Fibroblast of lung (primary cell): Measurements from ENCODE around the gene CFAP410. TPM values are rescaled to one million over a fixed set of nuclear protein-coding genes. Genes with fewer than 3 reads are reported as not detected.
"Not testable (repeated sequence)": the region's sequence is repeated elsewhere in the genome, so short reads cannot be mapped to it uniquely, and the experiment has no call there.

Experiments used
- DNase-seq, 2 donors: peaks; one replicate each; pipeline versions ENCODE4 v3.0.0 to v3.0.0-alpha.2; 2010; ENCODE audit warnings: low read depth in 2 of 2
- H2AFZ ChIP-seq: 2 replicates; pipeline ENCODE4 v1.5.1; 2012; ENCODE audit warnings: low read length, control low read depth, inconsistent platforms
- H3K27ac ChIP-seq: 2 replicates; pipeline ENCODE4 v1.5.1; 2011; ENCODE audit warnings: low read length, control low read depth; ENCODE audit not compliant: insufficient read depth
- H3K27me3 ChIP-seq: 2 replicates; pipeline ENCODE4 v1.5.1; 2011; ENCODE audit warnings: mild to moderate bottlenecking, low read length; ENCODE audit not compliant: control insufficient read depth, insufficient read depth
- H3K36me3 ChIP-seq: 2 replicates; pipeline ENCODE4 v1.5.1; 2011; ENCODE audit warnings: low read length; ENCODE audit not compliant: control insufficient read depth, insufficient read depth
- H3K4me1 ChIP-seq: 2 replicates; pipeline ENCODE4 v1.5.1; 2011; ENCODE audit warnings: low read length; ENCODE audit not compliant: control insufficient read depth, insufficient read depth; ENCODE audit errors: extremely low read depth
- H3K4me2 ChIP-seq: 2 replicates; pipeline ENCODE4 v1.5.1; 2011; ENCODE audit warnings: low read length, control low read depth; ENCODE audit not compliant: insufficient read depth; ENCODE audit errors: extremely low read depth
- H3K4me3 ChIP-seq, 4 experiments: fragments of 200-600 bp in 1 of 4; sonication (generic) in 1 of 4; replicated peaks in 1 of 4; 2 replicates each; pipeline ENCODE4 v1.5.1; 2011 to 2016; ENCODE audit warnings: low read length in 4 of 4, low read depth in 3 of 4, mild to moderate bottlenecking in 3 of 4, control low read depth in 2 of 4, inconsistent platforms in 1 of 4, mixed read lengths in 1 of 4; ENCODE audit not compliant: insufficient read depth in 1 of 4; ENCODE audit errors: control extremely low read depth in 1 of 4
- H3K79me2 ChIP-seq: 2 replicates; pipeline ENCODE4 v1.5.1; 2012; ENCODE audit warnings: mild to moderate bottlenecking, low read length, inconsistent platforms; ENCODE audit not compliant: control insufficient read depth, insufficient read depth
- H3K9ac ChIP-seq: 2 replicates; pipeline ENCODE4 v1.5.1; 2011; ENCODE audit warnings: mild to moderate bottlenecking, low read length, control low read depth; ENCODE audit not compliant: insufficient read depth
- H3K9me3 ChIP-seq: 2 replicates; pipeline ENCODE4 v1.5.1; 2012; ENCODE audit warnings: low read depth, low read length; ENCODE audit not compliant: control insufficient read depth, insufficient read depth
- H4K20me1 ChIP-seq: 2 replicates; pipeline ENCODE4 v1.5.1; 2011; ENCODE audit warnings: low read length; ENCODE audit not compliant: control insufficient read depth, insufficient read depth; ENCODE audit errors: extremely low read depth
- CTCF ChIP-seq, 2 donors: IDR thresholded peaks in 1 of 2; conservative IDR thresholded peaks in 1 of 2; 1 replicate in 1 of 2; 2 replicates in 1 of 2; pipeline ENCODE4 v1.5.1; 2011 to 2012; ENCODE audit warnings: low read length in 2 of 2, control low read depth in 1 of 2, inconsistent platforms in 1 of 2, low read depth in 1 of 2, mild to moderate bottlenecking in 1 of 2
- EZH2 ChIP-seq: IDR thresholded peaks from 2 replicates; pipeline ENCODE4 v1.5.1; 2012; ENCODE audit warnings: low read length, control low read depth, mild to moderate bottlenecking; ENCODE audit errors: missing control alignments
- polyA plus RNA-seq, 2 donors: library from polyadenylated mRNA; depleted of rRNA in 1 of 2; stranded (reverse) in 1 of 2; unstranded in 1 of 2; fragments of >200 nt; gene quantifications; 2 replicates each; pipeline ENCODE4 v1.2.1, GENCODE V29; 2011 to 2012; ENCODE audit warnings: missing spikeins in 1 of 2
- total RNA-seq: library from RNA; depleted of rRNA; stranded (reverse); fragments of >200 nt; gene quantifications from 2 replicates; pipeline ENCODE4 v1.2.1, GENCODE V29; 2014

The CFAP410 gene
- total and polyA plus RNA-seq, 2 donors (not counting 1 experiment from before 2014, with no cell fraction given) = 4.9 to 7.1 TPM

GRCh38 chr21:44303490-44303981 lies 35.7 kb downstream of the CFAP410 start:
- TF ChIP-seq CTCF (conservative IDR thresholded peaks at IDR 0.05 in 1 of 2, IDR thresholded peaks at IDR 0.05 in 1 of 2; ENCODE audit: low read depth in 1 of 2, low read length in 2 of 2) (no peak), EZH2 (no peak)
- Histone ChIP-seq H3K36me3 (no peaks in the 10 kb centered on the region), H2AFZ (no peak overlapping the region), H3K27me3 (no peaks in the 10 kb centered on the region), H3K27ac (no peak overlapping the region), H4K20me1 (no peaks in the 10 kb centered on the region), H3K4me1 (peaks cover 5% of the 10 kb centered on the region), H3K4me3 (no peak overlapping the region), H3K4me2 (no peak overlapping the region), H3K79me2 (peaks cover 27% of the 10 kb centered on the region), H3K9ac (no peak overlapping the region), H3K9me3 (no peaks in the 10 kb centered on the region)
- DNase-seq = no peak

GRCh38 chr21:44302573-44303401 lies 36.4 kb downstream of the CFAP410 start:
- H3K27ac ChIP-seq, H3K9me3 ChIP-seq, H3K4me1 ChIP-seq, H3K36me3 ChIP-seq, H4K20me1 ChIP-seq, H3K9ac ChIP-seq, H2AFZ ChIP-seq, H3K4me3 ChIP-seq, H3K27me3 ChIP-seq, DNase-seq, H3K4me2 ChIP-seq: not testable (repeated sequence)
- peaks cover 27% of the 10 kb centered on the region for H3K79me2 ChIP-seq

GRCh38 chr21:44301961-44302406 lies 37.2 kb downstream of the CFAP410 start:
- H2AFZ ChIP-seq = no peak overlapping the region
- H3K27ac ChIP-seq = no peak overlapping the region
- peaks cover 27% of the 10 kb centered on the region for H3K79me2 ChIP-seq
- TF ChIP-seq CTCF (conservative IDR thresholded peaks at IDR 0.05 in 1 of 2, IDR thresholded peaks at IDR 0.05 in 1 of 2; ENCODE audit: low read depth in 1 of 2, low read length in 2 of 2) = no peak
- no peak for TF ChIP-seq EZH2
- H3K9ac ChIP-seq = no peak overlapping the region
- H3K4me3 ChIP-seq = no peak overlapping the region
- no peak for DNase-seq
- no peaks in the 10 kb centered on the region for H3K9me3 ChIP-seq
- peaks cover 5% of the 10 kb centered on the region for H3K4me1 ChIP-seq
- H4K20me1 ChIP-seq = no peaks in the 10 kb centered on the region
- no peaks in the 10 kb centered on the region for H3K27me3 ChIP-seq
- no peaks in the 10 kb centered on the region for H3K36me3 ChIP-seq
- H3K4me2 ChIP-seq = no peak overlapping the region
